ENCODE data around the gene MBD6.
"Not testable (repeated sequence)": the region's sequence is repeated elsewhere in the genome, so short reads cannot be mapped to it uniquely, and the experiment has no call there.

The MBD6 gene

DNA sequence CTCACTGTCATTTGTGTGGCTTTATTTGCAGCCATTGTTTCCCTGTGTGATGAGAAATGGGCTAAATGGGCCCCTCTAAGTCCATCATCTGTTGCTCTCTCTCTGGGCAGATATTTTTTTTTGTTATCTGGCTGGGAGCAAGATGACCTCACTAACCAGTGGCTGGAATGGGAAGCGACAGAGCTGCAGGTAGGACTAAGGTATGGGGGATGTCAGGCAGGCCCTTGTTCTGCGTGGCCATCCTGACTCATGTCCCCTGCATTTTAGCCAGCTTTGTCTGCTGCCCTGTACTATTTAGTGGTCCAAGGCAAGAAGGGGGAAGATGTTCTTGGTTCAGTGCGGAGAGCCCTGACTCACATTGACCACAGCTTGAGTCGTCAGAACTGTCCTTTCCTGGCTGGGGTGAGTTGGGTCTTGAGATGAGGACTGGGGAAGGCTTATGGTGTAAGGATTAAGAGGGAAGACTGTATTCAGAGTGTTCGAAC, 33.4 kb upstream of the MBD6 start:
- H3K4me3 ChIP-seq (ENCODE audit: low read depth, low read length): peak overlapping the region; percentile 100

DNA sequence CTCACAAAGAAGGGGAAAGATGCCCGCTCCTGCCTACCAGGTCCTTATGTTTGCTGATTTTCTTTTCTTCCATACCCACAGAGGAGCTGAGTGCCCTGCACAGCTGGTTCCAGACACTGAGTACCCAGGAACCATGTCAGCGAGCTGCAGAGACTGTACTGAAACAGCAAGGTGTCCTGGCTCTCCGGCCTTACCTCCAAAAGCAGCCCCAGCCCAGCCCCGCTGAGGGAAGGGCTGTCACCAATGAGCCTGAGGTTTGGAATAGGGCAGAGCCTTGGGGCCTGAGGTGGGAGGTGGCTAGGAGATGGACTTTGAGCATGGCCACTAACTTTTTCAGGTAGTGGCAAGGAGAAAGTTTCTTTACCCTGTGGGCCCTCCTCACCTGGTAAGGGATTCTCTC, 32.5 kb upstream of the MBD6 start:
- H3K4me3 ChIP-seq (ENCODE audit: low read depth, low read length): no peak overlapping the region

DNA sequence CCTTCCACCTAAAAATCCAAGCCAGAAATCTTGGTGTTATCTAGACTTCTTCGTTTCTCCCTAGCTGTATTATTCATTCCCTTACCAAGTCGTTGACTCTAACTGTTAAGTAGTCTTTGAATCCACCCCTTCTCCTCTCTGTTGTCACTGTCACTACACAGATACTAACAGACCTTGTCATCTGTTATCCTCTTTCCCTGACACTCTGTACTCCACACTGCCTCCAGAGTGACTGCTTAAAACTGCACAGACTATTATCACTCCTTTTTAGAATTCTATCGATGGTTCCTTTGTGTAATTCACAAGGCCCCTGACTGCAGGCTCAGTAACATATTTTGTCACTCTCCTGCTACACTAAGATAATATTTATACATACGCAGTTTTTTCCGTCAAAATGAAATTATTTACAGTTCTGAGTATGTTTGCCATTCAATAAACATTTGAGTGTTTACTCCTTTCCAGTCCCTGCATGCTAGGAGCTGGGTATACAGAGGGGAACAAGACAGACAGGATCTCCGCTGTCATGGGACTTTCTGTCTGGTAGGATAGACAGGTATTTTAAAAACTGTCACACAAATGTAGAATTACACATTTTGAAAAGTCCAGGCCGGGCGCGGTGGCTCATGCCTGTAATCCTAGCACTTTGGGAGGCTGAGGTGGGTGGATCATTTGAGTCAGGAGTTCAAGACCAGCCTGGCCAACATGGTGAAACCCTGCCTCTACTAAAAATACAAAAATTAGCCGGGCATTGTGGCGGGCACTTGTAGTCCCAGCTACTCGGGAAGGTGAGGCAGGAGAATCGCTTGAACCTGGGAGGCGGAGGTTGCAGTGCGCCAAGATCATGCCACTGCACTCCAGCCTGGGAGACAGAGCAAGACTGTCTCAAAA, 31.0 kb upstream of the MBD6 start:
- no peak overlapping the region for H3K4me3 ChIP-seq (ENCODE audit: low read depth, low read length)

DNA sequence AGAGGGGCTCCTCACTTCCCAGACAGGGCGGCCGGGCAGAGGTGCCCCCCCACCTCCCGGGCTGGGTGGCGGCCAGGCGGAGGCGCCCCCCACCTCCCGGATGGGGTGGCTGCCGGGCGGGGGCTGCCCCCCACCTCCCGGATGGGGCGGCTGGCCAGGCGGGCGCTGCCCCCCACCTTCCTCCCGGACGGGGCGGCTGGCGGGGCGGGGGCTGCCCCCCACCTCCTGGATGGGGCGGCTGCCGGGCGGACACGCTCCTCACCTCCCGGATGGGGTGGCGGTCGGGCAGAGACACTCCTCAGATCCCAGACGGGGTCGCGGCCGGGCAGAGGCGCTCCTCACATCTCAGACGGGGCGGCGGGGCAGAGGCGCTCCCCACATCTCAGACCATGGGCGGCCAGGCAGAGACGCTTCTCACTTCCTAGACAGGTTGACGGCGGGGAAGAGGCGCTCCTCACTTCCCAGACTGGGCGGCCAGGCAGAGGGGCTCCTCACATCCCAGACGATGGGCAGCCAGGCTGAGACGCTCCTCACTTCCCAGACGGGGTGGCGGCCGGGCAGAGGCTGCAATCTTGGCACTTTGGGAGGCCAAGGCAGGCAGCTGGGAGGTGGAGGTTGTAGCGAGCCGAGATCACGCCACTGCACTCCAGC, 27.4 kb upstream of the MBD6 start:
- H3K4me3 ChIP-seq (ENCODE audit: low read depth, low read length): not testable (repeated sequence)

DNA sequence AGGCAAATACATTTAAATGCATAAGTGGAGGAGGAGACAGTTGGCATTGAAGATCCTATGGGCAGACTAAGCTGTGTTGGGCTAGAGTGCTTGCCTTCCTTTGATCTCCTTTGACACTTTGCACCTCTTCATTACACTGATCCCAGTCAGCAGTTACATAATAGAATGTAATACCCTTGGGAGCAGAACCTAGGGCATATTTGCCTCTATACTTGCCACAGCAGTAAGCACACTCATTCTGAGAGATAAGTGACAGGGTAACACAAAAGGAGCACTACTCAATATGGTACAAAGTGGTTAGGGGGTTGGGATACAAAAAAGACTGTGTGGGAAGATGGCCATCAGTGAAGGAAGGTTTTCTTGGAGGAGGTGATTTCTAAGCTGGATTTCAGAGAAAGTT, 25.8 kb upstream of the MBD6 start:
- H3K4me3 ChIP-seq (ENCODE audit: low read depth, low read length): no peak overlapping the region

DNA sequence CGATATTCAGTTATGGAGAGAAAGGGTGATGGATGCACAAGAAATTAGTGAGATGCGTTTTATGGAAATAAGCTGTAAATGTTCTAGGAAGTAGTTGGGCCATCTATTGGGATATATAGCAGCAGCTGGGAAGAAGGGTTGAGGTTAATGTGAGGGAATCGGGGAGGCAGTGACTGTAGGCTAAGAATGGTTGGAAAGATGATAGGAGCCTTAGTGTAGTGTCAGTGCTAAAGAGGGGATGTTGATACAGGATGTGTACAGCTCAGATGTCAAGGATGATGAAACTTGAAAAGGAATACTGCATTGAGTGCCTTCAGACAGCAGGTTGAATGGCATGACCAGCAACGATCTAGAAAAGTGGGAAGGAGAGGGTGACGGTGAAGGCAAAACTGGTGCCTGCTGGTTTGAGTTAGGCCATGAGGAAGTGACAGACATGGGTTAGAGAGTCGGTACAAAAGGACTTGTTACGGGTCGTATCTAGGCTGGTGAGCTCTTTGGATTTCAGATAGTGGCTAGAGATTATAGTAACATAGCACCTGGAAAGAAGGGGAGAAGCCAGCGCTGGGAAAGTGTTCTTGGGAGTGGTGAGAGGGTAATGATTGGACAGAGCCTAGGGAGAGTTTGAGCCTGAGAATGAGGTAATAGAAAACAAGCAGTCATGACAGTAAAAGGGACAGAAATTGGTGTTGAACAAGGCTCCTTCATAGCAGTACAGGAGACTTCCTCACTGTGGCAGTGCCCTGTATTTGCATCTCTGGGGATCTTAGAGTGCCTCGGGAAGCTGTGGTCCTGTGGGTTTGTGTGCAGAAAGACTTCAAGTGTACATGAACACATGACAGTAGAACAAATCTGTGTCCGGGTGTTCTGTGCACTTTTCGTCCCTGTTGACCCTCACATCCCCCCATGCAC, 25.1 kb upstream of the MBD6 start:
- H3K4me3 ChIP-seq (ENCODE audit: low read depth, low read length): no peak overlapping the region

DNA sequence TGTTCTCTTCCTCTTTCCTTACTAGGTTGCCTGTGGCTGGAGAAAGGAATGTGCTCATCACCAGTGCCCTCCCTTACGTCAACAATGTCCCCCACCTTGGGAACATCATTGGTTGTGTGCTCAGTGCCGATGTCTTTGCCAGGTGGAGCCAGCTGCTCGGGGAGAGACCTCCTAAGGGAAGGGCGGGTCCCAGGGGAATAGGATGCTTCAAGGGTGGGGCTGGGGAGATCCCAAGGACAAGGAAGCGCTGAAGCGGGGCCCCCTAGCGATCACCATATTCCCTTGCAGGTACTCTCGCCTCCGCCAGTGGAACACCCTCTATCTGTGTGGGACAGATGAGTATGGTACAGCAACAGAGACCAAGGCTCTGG, 24.5 kb upstream of the MBD6 start:
- H3K4me3 ChIP-seq (ENCODE audit: low read depth, low read length): no peak overlapping the region

DNA sequence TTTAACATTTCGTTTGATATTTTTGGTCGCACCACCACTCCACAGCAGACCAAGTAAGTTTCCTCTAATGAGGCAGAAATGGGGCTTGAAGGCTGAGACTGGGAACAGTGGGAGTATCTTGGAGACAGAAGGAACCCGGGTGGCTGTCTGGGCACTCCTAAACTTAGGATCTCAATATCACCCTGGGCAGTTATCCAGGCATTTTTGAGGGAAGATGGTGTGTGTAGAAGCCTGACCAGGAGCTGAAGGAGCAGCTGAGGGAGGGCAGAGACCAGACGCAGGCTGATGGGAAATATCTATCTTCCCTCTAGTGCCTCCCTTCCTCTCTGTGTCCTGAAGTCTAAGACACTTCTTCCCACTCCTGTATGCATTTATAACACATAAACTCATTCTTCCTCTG, 24.1 kb upstream of the MBD6 start:
- no peak overlapping the region for H3K4me3 ChIP-seq (ENCODE audit: low read depth, low read length)

DNA sequence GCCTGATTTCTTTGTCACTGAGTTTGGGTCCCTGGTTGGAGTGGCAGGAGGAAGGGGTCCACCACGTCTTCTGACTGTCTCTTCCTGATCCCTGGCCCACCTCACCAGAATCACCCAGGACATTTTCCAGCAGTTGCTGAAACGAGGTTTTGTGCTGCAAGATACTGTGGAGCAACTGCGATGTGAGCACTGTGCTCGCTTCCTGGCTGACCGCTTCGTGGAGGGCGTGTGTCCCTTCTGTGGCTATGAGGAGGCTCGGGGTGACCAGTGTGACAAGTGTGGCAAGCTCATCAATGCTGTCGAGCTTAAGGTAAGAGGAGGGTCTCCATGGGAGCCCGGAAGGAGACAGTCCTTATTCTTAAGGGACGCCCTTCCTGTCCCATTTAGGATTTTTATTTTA, 22.4 kb upstream of the MBD6 start:
- no peak overlapping the region for H3K4me3 ChIP-seq (ENCODE audit: low read depth, low read length)

DNA sequence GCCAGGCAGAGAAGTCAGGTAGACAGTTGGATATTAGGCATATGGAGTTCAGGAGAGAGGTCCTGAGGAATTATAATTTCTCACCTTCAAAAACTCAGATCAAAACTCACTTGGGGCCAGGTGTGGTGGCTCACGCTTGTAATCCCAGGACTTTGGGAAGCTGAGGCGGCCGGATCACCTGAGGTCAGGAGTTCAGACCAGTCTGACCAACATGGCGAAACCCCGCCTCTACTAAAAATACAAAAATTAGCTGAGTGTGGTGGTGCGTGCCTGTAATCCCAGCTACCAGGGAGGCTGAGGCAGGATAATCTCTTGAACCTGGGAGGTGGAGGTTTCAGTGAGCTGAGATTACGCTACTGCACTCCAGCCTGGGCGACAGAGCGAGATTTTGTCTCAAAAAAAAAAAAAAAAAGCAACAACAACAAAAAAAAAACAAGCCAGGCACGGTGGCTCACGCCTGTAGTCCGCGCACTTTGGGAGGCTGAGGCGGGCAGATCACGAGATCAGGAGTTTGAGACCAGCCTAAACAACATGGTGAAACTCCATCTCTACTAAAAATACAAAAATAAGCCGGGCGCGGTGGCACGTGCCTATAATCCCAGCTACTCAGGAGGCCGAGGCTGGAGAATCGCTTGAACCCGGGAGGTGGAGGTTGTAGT, 20.2 kb upstream of the MBD6 start:
- H3K4me3 ChIP-seq (ENCODE audit: low read depth, low read length): not testable (repeated sequence)

DNA sequence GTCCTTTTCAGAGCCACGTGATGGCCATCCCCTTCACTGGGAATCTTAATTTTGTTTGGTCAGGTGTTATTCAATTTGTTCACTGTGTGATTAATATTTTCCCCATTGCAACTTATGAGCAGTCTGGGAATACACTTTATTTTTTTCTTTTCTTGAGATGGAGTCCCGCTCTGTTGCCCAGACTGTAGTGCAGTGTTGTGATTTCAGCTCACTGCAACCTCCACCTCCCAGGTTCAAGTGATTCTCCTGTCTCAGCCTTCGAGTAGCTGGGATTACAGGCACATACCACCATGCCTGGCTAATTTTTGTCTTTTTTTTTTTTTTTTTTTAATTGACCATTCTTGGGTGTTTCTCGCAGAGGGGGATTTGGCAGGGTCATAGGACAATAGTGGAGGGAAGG, 16.1 kb upstream of the MBD6 start:
- H3K4me3 ChIP-seq (ENCODE audit: low read depth, low read length): not testable (repeated sequence)

DNA sequence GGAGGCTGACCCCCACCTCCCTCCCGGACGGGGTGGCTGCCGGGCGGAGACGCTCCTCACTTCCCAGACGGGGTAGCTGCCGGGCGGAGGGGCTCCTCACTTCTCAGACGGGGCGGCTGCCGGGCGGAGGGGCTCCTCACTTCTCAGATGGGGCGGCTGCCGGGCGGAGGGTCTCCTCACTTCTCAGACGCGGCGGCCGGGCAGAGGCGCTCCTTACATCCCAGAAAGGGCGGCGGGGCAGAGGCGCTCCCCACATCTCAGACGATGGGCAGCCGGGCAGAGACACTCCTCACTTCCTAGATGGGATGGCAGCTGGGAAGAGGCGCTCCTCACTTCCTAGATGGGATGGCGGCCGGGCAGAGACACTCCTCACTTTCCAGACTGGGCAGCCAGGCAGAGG, 14.8 kb upstream of the MBD6 start:
- not testable (repeated sequence) for H3K4me3 ChIP-seq (ENCODE audit: low read depth, low read length)

DNA sequence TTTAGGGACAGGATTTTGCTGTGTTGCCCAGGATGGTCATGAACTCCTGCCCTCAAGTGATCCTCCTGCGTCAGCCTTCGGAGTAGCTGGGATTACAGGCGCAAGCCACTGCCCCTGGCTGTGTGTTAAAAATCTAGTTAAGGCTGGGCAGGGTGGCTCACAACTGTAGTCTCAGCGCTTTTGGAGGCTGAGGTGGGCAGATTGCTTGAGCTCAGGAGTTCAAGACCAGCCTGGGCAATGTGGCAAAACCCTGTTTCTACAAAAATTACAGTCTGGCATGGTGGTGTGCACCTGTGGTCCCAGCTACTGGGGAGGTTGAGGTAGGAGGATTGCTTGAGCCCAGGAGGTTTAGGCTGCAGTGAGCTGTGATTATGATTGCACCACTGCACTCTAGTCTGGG, 11.5 kb upstream of the MBD6 start:
- H3K4me3 ChIP-seq (ENCODE audit: low read depth, low read length): no peak overlapping the region

DNA sequence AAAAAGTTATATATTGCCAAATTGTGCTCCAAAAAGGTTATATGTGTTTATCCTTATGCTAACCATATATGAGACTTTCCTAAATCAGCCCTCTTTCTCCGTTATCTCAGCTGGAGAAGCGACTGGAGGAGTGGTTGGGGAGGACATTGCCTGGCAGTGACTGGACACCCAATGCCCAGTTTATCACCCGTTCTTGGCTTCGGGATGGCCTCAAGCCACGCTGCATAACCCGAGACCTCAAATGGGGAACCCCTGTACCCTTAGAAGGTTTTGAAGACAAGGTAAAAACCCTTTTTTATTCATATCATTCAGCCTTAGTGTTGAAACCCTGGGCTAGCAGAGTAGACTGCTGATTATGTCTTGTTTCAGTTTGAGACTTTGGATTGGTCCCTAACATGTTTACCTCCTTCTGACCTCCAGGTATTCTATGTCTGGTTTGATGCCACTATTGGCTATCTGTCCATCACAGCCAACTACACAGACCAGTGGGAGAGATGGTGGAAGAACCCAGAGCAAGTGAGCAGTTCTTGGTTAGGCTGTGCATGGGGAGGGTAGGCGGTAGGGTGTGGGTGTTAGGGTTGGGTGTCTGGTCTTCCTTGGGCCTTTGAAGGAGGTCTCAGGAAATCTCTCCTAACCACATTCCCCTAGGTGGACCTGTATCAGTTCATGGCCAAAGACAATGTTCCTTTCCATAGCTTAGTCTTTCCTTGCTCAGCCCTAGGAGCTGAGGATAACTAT, 10.9 kb upstream of the MBD6 start:
- H3K4me3 ChIP-seq (ENCODE audit: low read depth, low read length): no peak overlapping the region

DNA sequence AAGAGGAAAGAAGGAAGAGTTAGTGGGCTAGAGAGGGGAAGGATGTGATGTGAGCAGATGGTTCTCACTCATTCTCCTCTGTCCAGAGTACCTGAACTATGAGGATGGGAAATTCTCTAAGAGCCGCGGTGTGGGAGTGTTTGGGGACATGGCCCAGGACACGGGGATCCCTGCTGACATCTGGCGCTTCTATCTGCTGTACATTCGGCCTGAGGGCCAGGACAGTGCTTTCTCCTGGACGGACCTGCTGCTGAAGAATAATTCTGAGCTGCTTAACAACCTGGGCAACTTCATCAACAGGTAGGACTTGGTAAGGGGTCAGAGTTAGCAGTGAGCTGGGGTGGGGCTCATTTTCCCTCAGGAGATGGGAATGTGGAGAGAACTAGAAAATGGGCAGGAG, 10.0 kb upstream of the MBD6 start:
- no peak overlapping the region for H3K4me3 ChIP-seq (ENCODE audit: low read depth, low read length)

DNA sequence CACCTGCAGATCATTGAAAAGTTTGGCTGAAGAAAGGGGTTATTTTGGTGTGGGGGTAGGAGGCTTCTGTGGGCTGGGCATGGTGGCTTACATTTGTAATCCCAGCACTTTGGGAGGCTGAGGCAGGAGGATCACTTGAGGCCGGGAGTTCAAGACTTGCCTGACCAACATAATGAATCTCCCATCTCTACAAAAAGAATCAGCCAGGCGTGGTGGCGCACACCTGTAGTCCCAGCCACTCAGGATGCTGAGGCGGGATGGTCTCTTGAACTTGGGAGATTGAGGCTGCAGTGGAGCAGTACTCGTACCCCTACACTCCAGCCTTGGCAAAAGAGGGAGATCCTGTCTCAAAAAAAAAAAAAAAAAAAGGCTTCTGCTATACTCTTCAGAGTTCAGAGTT, 9.4 kb upstream of the MBD6 start:
- no peak overlapping the region for H3K4me3 ChIP-seq (ENCODE audit: low read depth, low read length)

DNA sequence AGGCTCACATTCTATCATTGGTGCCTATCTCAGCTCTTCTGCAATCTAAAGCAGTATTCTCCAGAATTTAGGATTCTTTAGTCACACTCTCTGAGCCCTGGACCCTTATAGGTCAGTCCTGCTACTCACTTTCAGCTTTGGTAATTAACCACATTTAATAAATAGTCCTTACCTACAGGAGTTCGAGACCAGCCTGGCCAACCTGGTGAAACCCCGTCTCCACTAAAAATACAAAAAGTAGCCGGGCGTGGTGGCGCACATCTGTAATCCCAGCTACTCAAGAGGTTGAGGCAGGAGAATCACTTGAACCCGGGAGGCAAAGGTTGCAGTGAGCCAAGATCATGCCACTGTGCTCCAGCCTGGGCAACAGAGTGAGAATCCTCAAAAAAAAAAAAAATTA, 8.9 kb upstream of the MBD6 start:
- H3K4me3 ChIP-seq (ENCODE audit: low read depth, low read length): not testable (repeated sequence)

DNA sequence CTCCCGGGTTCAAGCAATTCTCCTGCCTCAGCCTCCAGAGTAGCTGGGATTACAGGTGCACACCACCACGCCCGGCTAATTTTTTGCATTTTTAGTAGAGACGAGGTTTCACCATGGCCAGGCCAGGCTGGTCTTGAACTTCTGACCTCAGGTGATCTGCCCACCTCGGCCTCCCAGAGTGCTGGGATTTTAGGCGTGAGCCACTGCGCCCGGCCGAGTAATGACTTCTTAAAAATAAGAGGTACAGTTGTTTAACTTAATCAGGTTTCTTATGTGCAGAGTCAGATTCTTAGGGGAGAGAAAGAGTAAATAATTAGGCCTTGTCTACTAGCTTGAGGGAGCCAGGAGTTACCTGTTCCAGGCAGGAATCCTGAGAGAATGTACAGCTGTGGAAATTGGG, 8.4 kb upstream of the MBD6 start:
- H3K4me3 ChIP-seq (ENCODE audit: low read depth, low read length): not testable (repeated sequence)

DNA sequence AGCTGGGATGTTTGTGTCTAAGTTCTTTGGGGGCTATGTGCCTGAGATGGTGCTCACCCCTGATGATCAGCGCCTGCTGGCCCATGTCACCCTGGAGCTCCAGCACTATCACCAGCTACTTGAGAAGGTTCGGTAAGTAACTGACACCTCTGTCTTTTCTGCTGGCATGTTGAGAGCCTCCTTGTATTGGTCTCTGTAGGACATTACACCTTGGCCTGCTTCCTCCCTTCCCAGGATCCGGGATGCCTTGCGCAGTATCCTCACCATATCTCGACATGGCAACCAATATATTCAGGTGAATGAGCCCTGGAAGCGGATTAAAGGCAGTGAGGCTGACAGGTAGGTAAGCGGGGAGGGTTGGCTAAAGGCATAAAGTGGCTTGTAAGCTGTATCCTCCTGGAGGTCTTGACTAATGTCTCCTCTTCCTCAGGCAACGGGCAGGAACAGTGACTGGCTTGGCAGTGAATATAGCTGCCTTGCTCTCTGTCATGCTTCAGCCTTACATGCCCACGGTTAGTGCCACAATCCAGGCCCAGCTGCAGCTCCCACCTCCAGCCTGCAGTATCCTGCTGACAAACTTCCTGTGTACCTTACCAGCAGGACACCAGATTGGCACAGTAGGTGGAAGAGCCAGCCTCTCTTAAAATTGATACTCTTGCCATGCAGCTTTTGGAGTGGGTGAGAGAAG, 7.8 kb upstream of the MBD6 start:
- no peak overlapping the region for H3K4me3 ChIP-seq (ENCODE audit: low read depth, low read length)
